Sigmoid colon (tissue), 7 donors: ENCODE data around the gene JAK2. TPM values are rescaled to one million over a fixed set of nuclear protein-coding genes. Genes with fewer than 3 reads are reported as not detected.

Experiments
- DNase-seq: peaks from one replicate; pipeline ENCODE4 v3.0.0-alpha.2; 2019
- H3K27ac ChIP-seq, 4 donors: fragments of 200-600 bp; sonication (generic); one replicate each; pipeline ENCODE4 v1.5.1; 2016 to 2019; ENCODE audit warnings: mild to moderate bottlenecking in 1 of 4
- H3K27me3 ChIP-seq, 3 donors: fragments of 200-600 bp; sonication (generic); one replicate each; pipeline ENCODE4 v1.5.1; 2019; ENCODE audit warnings: mild to moderate bottlenecking in 1 of 3
- H3K36me3 ChIP-seq, 4 donors: fragments of 200-600 bp; sonication (generic); one replicate each; pipeline ENCODE4 v1.5.1; 2016 to 2019
- H3K4me1 ChIP-seq, 4 donors: fragments of 200-600 bp; sonication (generic); one replicate each; pipeline ENCODE4 v1.5.1; 2017 to 2019
- H3K4me3 ChIP-seq, 4 donors: fragments of 200-600 bp; sonication (generic); one replicate each; pipeline ENCODE4 v1.5.1; 2017 to 2019; ENCODE audit warnings: mild to moderate bottlenecking in 2 of 4, moderate library complexity in 1 of 4
- H3K9me3 ChIP-seq, 4 donors: fragments of 200-600 bp in 3 of 4; sonication (generic) in 3 of 4; one replicate each; pipeline versions ENCODE4 v1.5.1 to v1.6.1; 2013 to 2019
- EP300 ChIP-seq, 4 donors: sonication (generic); formaldehyde crosslinking; IDR thresholded peaks; one replicate each; pipeline ENCODE4 v1.6.1; 2017; ENCODE audit warnings: antibody characterized with exemption in 4 of 4
- POLR2A ChIP-seq, 2 donors: fragments of 450-650 bp; IDR thresholded peaks; one replicate each; pipeline ENCODE4 v1.6.1; 2016; ENCODE audit warnings: antibody characterized with exemption in 2 of 2, mild to moderate bottlenecking in 2 of 2, moderate library complexity in 2 of 2
- POLR2AphosphoS5 ChIP-seq, 4 donors: sonication (generic); formaldehyde crosslinking; IDR thresholded peaks; one replicate each; pipeline ENCODE4 v1.6.1; 2017; ENCODE audit warnings: antibody characterized with exemption in 4 of 4
- WGBS, 2 donors: extraction: QIAGEN DNeasy Blood & Tissue Kit; methylation state at CpG; one replicate each; pipeline ENCODE4 v1.1.7; 2013; 5-methylcytosine and 5-hydroxymethylcytosine counted together
- intact Hi-C: fragments of 100-400 bp; cut with DNase I; formaldehyde crosslinking; loops from one replicate; pipeline ENCODE4 v1.15.1; 2023
- polyA plus RNA-seq, 3 donors: library from polyadenylated mRNA; stranded (reverse); fragments of 200-250 nt; gene quantifications; one replicate each; pipeline ENCODE4 v1.2.3, GENCODE V29; 2013
- total RNA-seq, 4 donors: library from RNA; depleted of rRNA; stranded (reverse); fragments of >200 nt; gene quantifications; one replicate each; pipeline ENCODE4 v1.1.0, GENCODE V29; 2016
- TF ChIP-seq, protein P1 (sequence below), 4 experiments: fragments of 450-650 bp in 3 of 4; fragments of 200-600 bp in 1 of 4; IDR thresholded peaks; one replicate each; pipeline ENCODE4 v1.5.1; 2016 to 2019; ENCODE audit warnings: antibody characterized with exemption in 4 of 4, mild to moderate bottlenecking in 3 of 4, moderate library complexity in 2 of 4
- donor health status: healthy with polysubstance abuse.
- donor health status: Bipolar disorder and iron deficiency.
- donor health status: healthy.

The JAK2 gene
- total and polyA plus RNA-seq, 7 donors: 5.3 to 36.8 (median 28.5) TPM

DNA sequence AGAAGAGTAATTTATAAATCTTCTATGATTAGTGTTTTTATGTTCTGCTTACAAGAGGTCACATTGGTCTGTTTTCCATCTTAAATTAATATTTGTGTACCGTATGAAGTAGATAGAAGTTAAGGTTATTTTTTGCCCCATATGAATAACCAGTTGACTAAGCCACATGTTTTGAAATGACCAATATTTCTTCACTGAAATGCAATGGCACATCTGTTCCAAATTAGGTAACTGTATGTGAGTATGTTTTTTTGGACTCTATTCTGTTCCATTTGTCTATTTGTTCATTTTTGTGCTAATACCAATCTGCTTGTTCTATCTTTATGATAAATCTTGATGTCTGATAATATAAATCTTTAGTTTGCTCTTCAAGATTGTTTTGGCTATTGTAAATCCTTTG lies 17.7 kb downstream of the JAK2 start:
- Histone ChIP-seq H3K27me3 (no peaks in the 10 kb centered on the region), H3K27ac (no peak overlapping the region), H3K9me3 (peaks cover 0 to 5% (median 2%) of the 10 kb centered on the region in 4 donors), H3K36me3 (peaks cover 0 to 11% (median 0%) of the 10 kb centered on the region in 4 donors), H3K4me1 (no peaks in the 10 kb centered on the region), H3K4me3 (no peak overlapping the region)
- WGBS, 2 donors: 62 to 93% methylated on average over 1 of the region's 1 CpG
- intact Hi-C loops: no loop called here
- DNase-seq: no peak
- TF ChIP-seq, protein P1, sequence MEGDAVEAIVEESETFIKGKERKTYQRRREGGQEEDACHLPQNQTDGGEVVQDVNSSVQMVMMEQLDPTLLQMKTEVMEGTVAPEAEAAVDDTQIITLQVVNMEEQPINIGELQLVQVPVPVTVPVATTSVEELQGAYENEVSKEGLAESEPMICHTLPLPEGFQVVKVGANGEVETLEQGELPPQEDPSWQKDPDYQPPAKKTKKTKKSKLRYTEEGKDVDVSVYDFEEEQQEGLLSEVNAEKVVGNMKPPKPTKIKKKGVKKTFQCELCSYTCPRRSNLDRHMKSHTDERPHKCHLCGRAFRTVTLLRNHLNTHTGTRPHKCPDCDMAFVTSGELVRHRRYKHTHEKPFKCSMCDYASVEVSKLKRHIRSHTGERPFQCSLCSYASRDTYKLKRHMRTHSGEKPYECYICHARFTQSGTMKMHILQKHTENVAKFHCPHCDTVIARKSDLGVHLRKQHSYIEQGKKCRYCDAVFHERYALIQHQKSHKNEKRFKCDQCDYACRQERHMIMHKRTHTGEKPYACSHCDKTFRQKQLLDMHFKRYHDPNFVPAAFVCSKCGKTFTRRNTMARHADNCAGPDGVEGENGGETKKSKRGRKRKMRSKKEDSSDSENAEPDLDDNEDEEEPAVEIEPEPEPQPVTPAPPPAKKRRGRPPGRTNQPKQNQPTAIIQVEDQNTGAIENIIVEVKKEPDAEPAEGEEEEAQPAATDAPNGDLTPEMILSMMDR (IDR thresholded peaks at IDR 0.05): no peak
- no peak for TF ChIP-seq POLR2A (IDR thresholded peaks at IDR 0.05)
- TF ChIP-seq POLR2AphosphoS5 (IDR thresholded peaks at IDR 0.05): no peak
- TF ChIP-seq EP300 (IDR thresholded peaks at IDR 0.05): no peak

DNA sequence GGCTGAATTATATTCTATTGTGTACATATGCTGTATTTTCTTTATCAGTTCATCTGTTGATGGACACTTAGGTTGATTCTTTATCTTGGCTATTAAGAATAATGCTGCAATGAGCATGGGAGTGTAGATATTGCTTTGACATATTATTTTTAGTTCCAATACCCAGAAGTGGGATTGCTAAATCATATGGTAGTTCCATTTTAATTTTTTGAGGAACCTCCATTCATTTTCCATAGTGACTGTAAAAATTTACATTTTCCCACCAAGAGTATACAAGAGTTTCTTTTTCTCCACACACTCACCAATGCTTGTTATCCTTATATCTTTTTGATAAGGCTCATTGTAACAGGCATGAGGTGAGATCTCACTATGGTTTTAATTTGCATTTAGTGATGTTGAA lies 19.4 kb downstream of the JAK2 start:
- intact Hi-C loops: no loop called here
- no peaks in the 10 kb centered on the region for H3K27me3 ChIP-seq
- peaks cover 0 to 4% (median 0%) of the 10 kb centered on the region in 4 donors for H3K36me3 ChIP-seq
- peaks cover 0 to 5% (median 2%) of the 10 kb centered on the region in 4 donors for H3K9me3 ChIP-seq
- DNase-seq: no peak
- TF ChIP-seq EP300 (IDR thresholded peaks at IDR 0.05) (no peak), POLR2AphosphoS5 (IDR thresholded peaks at IDR 0.05) (no peak), POLR2A (IDR thresholded peaks at IDR 0.05) (no peak)
- TF ChIP-seq, protein P1 (IDR thresholded peaks at IDR 0.05): no peak
- H3K4me3 ChIP-seq: no peak overlapping the region
- peaks cover 0 to 15% (median 12%) of the 10 kb centered on the region in 4 donors for H3K4me1 ChIP-seq
- no peak overlapping the region for H3K27ac ChIP-seq

DNA sequence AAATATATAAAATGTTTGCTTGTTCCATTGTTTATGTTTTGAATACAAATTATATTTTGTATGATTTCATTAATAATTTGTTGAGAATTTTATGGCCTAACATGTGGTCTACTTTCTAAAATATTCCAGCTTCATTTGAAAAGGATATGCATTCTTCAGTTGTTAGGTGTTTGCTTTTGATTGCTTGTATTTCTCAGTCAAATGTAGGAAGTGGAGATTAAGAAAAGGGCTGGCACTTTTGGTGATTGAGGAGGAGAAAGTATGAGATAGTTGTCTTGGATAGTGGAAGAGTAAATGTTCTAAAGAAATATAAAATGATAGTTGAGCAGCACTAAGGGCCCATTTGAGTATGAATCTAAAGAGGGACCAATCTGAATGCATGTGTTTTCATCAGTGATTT lies 23.1 kb downstream of the JAK2 start:
- Histone ChIP-seq H3K27me3 (no peaks in the 10 kb centered on the region), H3K4me1 (peaks cover 0 to 34% (median 32%) of the 10 kb centered on the region in 4 donors), H3K36me3 (peaks cover 0 to 4% (median 0%) of the 10 kb centered on the region in 4 donors), H3K9me3 (peaks cover 0 to 2% (median 0%) of the 10 kb centered on the region in 4 donors), H3K4me3 (no peak overlapping the region), H3K27ac (peak overlapping the region in 1 of 4 donors; percentile 28)
- DNase-seq: no peak
- intact Hi-C loops: no loop called here
- TF ChIP-seq, protein P1 (IDR thresholded peaks at IDR 0.05): no peak
- no peak for TF ChIP-seq EP300 (IDR thresholded peaks at IDR 0.05)
- no peak for TF ChIP-seq POLR2A (IDR thresholded peaks at IDR 0.05)
- TF ChIP-seq POLR2AphosphoS5 (IDR thresholded peaks at IDR 0.05): no peak

DNA sequence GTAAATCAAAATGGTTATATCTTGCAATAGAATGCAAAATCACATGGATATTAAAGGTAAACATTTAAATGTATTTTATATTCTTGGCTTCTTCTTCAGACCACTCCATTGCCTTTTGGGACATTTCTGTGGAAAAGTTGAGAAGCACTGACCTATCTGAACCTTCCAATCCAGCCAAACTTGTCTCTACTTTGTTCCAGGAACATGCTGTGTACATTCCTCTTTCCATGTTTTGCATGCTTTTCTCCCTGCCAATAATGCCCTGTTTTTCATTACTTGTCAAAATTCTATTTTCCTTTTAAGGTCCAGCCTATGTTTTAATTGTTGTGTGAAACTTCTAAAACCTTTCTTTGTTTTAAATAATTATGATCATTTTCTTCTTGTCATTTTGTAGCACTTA lies 28.3 kb downstream of the JAK2 start:
- intact Hi-C loops: no loop called here
- peaks cover 0 to 3% (median 0%) of the 10 kb centered on the region in 4 donors for H3K36me3 ChIP-seq
- peaks cover 0 to 61% (median 51%) of the 10 kb centered on the region in 4 donors for H3K4me1 ChIP-seq
- no peak for DNase-seq
- H3K27ac ChIP-seq: peak overlapping the region; percentile 4 to 64 (median 54)
- H3K9me3 ChIP-seq: peaks cover 0 to 2% (median under 1%) of the 10 kb centered on the region in 4 donors
- H3K27me3 ChIP-seq: no peaks in the 10 kb centered on the region
- no peak overlapping the region for H3K4me3 ChIP-seq
- TF ChIP-seq POLR2A (IDR thresholded peaks at IDR 0.05) (no peak), EP300 (IDR thresholded peaks at IDR 0.05) (peak in 3 of 4 donors; percentile 29 to 81 (median 37)), POLR2AphosphoS5 (IDR thresholded peaks at IDR 0.05) (peak; percentile 63 to 84 (median 74))
- TF ChIP-seq, protein P1 (IDR thresholded peaks at IDR 0.05): no peak

DNA sequence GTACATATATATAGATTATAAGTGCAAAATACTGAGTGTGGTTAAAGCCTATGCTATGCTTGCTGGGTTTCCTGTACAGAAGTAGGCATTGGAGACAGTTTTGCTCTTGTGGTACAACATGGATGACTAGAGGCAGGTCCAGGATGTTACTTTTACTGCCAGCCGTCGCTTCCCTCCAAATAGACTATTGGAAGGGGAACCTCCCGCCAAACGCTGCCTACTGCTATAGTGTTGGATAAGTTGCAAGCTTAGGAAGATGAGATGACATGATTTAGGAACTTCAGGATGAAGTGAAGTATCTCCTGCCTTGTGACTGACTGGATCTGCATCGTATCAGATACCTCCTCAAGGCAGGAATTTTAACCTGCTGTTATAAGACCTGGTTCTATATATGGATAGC lies 30.9 kb downstream of the JAK2 start:
- Histone ChIP-seq H3K36me3 (peaks cover 0 to 4% (median 0%) of the 10 kb centered on the region in 4 donors), H3K9me3 (peaks cover 0 to 6% (median 2%) of the 10 kb centered on the region in 4 donors), H3K4me3 (no peak overlapping the region), H3K27ac (no peak overlapping the region), H3K4me1 (peaks cover 0 to 58% (median 37%) of the 10 kb centered on the region in 4 donors), H3K27me3 (no peaks in the 10 kb centered on the region)
- TF ChIP-seq, protein P1 (IDR thresholded peaks at IDR 0.05): no peak
- no peak for TF ChIP-seq EP300 (IDR thresholded peaks at IDR 0.05)
- 86 to 90% methylated on average over 5 of the region's 5 CpGs for WGBS, 2 donors
- DNase-seq: no peak
- intact Hi-C loops: no loop called here
